ENCODE measurements around the gene ERCC1.

GRCh38 chr19:45420871-45421270 is 2.8 kb downstream of the ERCC1 start:
- TF ChIP-seq POLR2A (IDR thresholded peaks at IDR 0.05; ENCODE audit: low read length), result no peak
- TF ChIP-seq RCOR1 (IDR thresholded peaks at IDR 0.05; ENCODE audit: low read depth, low read length), result no peak

Data from A549 (cell line).